NCI-H1417 treated with DMSO at 0.1 percent for 48 hours (cell line): ENCODE results near the gene MGAT5B.
"Not testable (repeated sequence)": the region's sequence is repeated elsewhere in the genome, so short reads cannot be mapped to it uniquely, and the experiment has no call there.

Experiments used
- DNase-seq: peaks from one replicate; lab custom pipeline; 2025; lab: John Stamatoyannopoulos, UW

MGAT5B gene

GRCh38 chr17:76848670-76849069 is 19.5 kb upstream of the MGAT5B start:
- DNase-seq, result no peak

GRCh38 chr17:76849160-76849559 is 19.0 kb upstream of the MGAT5B start:
- DNase-seq, result not testable (repeated sequence)

DNA sequence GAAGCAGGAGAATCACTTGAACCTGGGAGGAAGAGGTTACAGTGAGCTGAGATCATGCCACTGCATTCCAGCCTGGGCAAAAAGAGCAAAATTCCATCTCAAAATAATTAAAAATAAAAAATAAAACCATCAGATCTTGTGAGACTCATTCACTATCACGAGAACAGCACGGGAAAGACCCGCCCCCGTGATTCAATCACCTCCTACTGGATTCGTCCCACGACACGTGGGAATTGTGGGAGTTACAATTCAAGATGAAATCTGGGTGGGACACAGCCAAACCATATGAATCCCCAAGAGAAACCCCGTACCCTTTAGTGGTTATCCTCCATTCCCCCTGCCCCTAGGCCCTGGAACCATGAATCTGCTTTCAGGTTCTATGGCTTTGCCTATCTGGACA is 15.4 kb upstream of the MGAT5B start:
- DNase-seq, result no peak

DNA sequence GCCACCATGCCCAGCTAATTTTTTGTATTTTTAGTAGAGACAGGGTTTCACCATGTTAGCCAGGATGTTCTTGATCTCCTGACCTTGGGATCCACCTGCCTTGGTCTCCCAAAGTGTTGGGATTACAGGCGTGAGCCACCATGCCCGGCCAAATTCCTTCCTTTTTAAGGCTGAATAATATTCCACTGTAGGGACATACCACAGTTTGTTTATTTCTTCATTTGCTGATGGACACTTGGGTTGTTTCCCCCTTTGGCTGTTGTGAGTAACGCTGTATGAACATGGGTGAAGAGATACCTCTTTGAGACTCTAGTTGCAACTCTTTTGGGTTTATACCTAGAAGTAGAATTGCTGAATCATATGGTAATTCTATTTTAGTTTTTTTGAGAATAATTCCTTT is 13.1 kb upstream of the MGAT5B start:
- no peak for DNase-seq

DNA sequence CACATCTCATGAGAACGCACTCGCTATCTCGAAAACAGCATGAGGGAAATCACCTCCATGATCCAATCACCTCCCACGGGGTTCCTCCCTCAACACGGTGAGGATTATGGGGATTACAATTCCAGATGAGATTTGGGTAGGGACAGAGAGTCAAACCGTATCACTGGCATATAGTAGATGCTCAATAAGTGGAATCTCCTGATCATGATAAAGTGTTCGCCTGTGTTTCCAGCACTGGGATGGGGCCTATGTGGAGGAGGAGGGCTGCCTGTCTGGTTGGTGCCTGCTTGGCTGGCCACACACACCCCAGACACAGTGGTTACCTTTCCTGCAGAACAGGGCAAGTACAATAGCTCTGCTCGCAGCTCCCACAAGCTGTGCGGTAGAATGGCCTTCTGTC is 6.1 kb upstream of the MGAT5B start:
- no peak for DNase-seq

DNA sequence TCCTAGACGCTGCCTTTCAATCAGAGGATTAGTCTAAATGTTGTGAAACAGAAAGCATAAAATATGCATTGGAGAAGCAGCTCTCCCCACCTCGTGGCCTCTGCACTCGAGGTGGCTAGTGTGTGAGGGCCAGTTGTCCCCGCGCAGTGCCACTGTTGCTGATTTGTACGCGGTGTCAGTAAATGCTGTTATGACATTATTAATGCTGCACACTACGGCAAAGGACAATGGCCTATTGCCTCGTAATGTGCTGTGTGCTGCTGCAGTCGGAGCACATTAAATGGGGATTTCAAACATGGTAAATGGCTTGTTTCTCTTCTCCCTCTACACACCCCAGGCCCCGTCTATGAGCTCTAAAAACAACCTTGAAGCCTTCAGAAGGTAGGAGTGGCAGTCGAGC is 5.7 kb upstream of the MGAT5B start:
- no peak for DNase-seq

DNA sequence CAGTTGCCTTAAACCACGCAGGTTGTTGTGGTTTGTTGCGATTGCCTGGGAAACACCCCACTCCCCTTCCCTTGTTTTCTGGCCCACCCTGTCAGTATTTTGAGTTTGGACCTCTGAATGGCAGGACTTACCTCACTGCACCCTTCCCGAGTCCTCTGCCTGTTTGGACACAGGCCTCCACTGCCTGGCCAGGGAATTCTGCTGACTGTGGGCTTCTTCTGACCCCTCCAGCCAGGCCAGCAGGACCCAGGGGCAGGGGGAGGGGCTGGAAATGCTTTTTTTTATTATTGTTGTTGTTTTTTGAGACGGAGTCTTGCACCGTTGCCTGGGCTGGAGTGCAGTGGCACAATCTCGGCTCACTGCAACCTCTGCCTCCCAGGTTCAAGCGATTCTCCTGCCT is 4.2 kb upstream of the MGAT5B start:
- no peak for DNase-seq

GRCh38 chr17:76865174-76865573 is 3.0 kb upstream of the MGAT5B start:
- DNase-seq, result no peak

GRCh38 chr17:76866203-76866602 is 2.0 kb upstream of the MGAT5B start:
- DNase-seq, result no peak

DNA sequence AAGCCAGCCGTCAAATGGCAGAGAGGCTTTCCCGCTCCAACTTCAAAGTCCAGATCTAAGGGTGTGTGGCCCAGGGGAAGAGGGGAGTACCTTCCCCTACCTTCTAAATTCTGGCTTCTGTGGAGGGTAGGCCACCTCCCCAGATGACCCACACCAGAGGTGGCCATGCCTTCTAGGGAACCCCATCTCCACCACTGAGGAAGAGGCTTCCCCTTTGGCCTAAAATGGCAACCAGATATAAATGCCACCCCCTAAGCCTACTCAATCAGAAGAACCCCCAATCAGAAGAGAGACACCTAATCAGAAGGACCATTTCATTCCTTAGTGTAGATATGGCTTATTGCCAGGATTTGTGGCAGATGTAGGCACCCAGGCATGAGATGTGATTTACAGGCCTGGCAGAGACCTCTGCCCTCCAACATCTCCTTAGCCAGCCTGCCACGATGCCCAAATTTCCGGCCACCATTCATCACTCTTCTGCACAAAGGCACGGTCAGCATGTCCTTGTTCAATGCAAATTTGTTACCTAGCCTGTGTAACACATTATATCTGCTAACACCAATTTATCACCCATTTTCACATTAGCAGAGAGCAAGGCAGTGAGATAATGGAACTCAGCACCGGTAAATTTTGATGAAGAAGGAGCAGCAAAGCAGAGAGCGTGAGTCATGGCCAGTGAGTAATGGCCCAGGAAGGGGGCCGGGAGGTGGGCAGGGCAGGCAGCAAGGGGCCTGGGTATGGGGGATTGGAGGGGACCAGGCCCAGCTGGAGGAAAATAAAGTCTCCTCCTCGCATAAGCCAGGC is 1.2 kb upstream of the MGAT5B start:
- no peak for DNase-seq

- no peak for DNase-seq
These were observed 527 bp upstream of the MGAT5B start for GRCh38 chr17:76867578-76868175.

- DNase-seq, result no peak
These were observed 678 bp downstream of the MGAT5B start for GRCh38 chr17:76868669-76869495.

DNA sequence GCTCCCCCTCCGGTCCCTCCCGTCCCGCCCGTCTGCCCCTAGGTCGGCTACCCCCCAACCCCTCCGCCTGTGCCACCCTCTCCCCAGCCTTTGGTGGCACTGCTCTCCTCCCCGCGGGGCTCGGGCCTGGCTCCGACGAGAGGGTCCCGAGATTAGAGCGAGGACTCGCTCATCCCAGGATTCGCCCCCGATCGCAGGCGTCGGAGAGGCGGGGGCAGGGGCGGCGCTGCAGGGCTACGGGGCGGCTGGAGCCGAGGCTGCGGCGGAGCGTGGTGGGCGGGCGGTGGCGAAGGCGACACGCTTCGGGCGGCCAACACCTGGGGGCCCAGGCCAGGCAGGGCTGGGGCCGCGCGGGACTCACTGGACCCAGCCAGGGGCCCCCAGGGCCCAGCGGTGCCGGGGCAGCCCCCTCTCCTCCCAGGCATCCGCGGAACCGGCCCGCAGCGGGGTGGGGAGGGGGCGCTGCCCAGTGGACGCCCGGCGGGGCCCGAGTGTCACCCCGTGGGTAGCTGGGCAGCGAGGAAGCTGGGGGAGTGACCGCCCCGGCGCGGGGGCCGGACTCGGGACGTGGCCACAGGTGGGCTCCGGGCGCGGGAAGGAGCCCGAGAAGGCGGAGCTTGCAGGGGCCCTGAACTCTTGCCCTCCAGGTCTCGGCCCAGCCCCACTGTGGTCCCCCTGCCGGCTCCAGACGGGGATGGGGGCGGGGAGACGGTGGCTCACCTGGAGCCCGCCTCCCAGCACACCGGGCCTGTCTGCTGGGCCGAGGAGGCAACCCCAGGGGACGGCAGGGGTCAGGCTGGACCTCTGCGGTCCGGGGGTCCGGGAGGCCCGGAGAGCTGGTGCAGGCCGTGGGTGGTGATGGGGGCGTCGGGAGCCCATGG is 1.5 kb downstream of the MGAT5B start:
- DNase-seq, result no peak

- DNase-seq, result no peak
These were observed 2.1 kb downstream of the MGAT5B start for GRCh38 chr17:76870377-76870714.

GRCh38 chr17:76871668-76872067 is 3.5 kb downstream of the MGAT5B start:
- DNase-seq, result no peak

DNA sequence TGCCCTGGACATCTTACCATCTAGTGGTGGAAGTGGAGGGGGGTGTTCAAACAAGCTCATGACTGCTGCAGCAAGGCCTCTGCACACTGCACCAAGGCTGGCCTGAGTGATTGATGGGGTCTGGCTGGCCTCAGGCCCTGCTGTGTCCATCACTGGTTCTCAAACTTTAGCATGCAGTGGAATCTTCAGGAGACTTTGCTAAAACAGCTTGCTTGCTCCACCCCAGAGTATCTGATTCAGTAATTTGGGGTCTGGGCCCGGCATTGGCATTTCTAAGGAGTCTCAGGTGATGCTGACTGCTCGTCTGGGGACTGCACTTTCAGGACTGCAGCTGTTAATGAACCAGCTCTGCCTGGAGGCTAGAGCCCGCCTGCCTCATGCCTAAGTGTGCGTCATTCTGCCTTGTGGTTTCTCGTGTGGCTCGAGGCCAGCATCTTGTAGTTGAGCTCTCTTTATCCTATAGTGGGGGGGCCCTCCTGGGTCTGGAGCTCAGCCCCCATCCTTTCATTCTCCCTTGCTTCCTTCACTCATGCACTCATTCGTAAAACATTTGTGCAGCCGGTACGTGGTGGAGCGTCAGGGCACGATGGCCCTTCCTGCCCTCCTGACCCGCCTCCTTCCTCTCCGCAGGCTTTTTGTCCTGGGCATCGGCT is 4.1 kb downstream of the MGAT5B start:
- DNase-seq, result no peak

- no peak for DNase-seq
These were observed 4.6 kb downstream of the MGAT5B start for GRCh38 chr17:76872874-76873221.

DNA sequence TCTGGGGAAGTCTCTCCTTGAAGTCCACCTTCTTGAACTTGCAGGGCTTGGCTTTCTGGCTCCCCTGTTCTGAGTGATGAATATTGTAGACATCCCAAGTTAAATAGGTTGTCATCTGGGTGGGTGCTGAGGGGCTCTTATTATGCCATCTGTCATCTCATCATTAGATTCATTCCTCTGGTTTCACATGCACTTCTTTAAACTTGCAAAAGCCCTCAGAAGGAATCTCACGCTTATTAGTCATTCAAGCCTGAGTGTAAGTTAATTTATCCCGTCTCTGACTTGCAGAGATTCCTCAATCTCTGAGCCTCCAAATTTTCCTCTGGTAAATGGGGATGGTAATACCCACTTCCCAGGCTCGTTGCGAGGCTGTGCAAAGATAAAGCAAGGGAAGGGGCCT is 5.7 kb downstream of the MGAT5B start:
- DNase-seq, result no peak

DNA sequence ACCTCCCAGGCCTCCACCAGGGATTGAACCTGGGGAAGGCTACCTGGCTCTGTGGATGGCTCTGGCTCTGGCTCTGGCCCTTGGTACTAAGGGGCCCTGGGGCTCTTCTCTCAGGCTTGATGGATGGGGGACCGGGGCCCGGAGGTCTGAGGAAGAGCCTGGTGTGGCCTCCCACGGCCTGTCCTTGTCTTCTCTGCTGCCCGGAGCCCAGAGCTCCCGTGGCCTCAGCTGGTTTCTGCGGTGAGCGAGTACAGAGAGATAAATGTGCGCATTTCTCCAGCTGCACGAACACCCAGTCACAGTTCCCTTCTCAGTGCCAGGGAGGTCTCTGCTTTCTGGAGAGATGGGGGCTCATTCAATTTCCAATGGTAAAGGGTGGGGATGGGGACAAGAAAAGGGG is 9.2 kb downstream of the MGAT5B start:
- DNase-seq, result no peak

DNA sequence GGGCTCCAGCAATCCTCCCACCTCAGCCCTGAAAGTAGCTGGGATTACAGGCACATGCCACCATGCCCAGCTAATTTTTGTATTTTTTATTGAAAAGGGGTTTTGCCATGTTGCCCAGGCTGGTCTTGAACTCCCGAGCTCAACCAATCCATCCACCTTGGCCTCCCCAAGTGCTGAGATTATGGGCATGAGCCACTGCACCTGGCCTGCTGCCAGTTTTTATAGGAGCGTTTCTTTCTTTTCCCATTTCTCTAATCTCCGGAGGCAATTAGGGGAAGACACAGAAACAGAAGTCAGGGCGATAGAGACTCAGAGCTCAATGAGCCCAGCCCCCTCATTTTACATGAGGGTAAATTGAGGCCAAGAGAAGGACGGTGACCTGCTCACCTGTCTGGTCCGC is 10.4 kb downstream of the MGAT5B start:
- no peak for DNase-seq

DNA sequence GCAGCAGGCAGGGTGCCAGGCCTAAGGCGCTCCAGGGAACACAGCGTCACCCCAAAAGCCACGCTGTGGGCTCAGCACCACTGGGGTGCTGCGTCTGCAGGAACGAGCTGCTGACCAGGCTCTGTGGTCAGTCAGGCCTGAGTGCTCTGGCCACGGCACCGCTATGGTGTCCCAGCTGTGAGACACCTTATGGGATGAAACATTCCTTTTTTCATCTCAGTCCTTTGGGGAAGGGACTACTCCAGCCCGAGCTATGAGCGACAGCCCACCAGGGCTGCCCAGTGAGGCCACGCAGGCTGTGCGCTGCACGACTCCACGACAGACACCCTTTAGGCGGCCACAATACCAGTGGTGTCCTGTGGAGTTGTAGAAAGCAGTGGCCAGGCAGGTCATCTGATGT is 11.1 kb downstream of the MGAT5B start:
- DNase-seq, result no peak

DNA sequence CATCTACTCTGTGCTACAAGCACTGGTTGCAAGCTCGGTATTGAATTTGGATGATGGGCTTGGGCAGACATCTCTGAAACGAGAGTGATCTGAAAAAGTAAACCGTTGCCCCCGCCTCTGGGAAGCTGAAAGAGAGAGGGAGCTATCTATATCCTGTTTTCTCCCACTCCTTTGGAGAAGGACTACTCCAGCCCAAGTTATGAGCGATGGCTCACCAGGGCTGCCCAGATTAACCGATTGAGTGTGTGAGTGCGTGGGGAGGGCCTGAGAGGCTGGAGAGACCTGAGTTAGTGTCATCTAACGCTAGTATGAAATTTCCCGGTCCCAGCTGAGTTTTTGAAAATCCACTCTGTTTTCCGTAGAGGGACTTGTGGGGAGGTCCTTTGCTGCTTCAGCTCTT is 11.5 kb downstream of the MGAT5B start:
- DNase-seq, result no peak
